Measurements from ENCODE around the gene GRID1. TPM values are rescaled to one million over a fixed set of nuclear protein-coding genes. Genes with fewer than 3 reads are reported as not detected.

Gene GRID1
- total RNA-seq, 1 donor: not detected

GRCh38 chr10:86311190-86311589 is 55.4 kb downstream of the GRID1 start:
- TF ChIP-seq, protein P1, sequence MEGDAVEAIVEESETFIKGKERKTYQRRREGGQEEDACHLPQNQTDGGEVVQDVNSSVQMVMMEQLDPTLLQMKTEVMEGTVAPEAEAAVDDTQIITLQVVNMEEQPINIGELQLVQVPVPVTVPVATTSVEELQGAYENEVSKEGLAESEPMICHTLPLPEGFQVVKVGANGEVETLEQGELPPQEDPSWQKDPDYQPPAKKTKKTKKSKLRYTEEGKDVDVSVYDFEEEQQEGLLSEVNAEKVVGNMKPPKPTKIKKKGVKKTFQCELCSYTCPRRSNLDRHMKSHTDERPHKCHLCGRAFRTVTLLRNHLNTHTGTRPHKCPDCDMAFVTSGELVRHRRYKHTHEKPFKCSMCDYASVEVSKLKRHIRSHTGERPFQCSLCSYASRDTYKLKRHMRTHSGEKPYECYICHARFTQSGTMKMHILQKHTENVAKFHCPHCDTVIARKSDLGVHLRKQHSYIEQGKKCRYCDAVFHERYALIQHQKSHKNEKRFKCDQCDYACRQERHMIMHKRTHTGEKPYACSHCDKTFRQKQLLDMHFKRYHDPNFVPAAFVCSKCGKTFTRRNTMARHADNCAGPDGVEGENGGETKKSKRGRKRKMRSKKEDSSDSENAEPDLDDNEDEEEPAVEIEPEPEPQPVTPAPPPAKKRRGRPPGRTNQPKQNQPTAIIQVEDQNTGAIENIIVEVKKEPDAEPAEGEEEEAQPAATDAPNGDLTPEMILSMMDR (IDR thresholded peaks at IDR 0.05; ENCODE audit: insufficient read depth, low read depth, low read length): no peak
- no peak for DNase-seq (ENCODE audit: low read depth)
- no peak overlapping the region for H3K4me3 ChIP-seq (ENCODE audit: low read depth, low read length)

- TF ChIP-seq, protein P1 (IDR thresholded peaks at IDR 0.05; ENCODE audit: insufficient read depth, low read depth, low read length): no peak
- no peak for DNase-seq (ENCODE audit: low read depth)
- H3K4me3 ChIP-seq (ENCODE audit: low read depth, low read length): no peak overlapping the region
Measured at GRCh38 chr10:86310702-86311101, 55.9 kb downstream of the GRID1 start.

DNA sequence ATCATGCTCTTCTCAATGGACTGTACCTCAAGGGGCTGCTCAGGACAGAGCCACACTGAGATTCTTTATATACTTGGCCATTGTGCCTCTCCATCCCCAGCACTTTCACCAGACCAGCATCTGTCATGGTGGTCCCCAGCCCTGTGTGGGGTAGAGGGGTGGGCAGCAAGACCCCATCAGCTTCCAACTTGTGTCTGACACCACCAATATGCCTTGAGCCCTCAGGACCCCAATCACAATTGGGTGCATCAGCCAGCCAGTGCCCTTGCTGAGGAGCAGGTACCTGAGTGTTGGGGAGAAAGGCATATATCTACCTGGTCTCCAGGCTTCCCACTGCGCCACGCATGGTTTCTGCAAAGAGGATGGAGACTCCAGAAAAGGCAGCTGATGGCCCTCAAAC is 56.3 kb downstream of the GRID1 start:
- H3K4me3 ChIP-seq (ENCODE audit: low read depth, low read length): no peak overlapping the region
- TF ChIP-seq, protein P1 (IDR thresholded peaks at IDR 0.05; ENCODE audit: insufficient read depth, low read depth, low read length): no peak
- no peak for DNase-seq (ENCODE audit: low read depth)

DNA sequence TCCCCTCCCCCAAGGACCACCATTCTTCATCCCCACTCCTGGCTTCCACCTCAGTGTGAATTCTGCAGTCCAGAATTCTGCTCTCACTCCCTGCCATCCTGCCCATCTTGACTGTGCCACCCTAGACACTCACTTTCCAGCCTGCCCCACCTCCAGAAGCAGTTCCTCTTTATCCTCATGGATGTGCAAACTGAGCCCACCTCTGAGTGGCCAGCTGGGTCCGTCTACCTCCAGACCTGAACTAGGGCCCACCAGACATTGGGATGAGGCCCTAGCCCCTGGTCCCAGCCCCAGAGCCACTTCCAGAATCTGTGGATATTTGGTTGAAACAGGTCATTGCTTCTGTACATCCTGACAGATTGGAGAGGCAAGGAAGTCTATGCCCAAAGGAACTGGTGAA is 58.5 kb downstream of the GRID1 start:
- TF ChIP-seq, protein P1 (IDR thresholded peaks at IDR 0.05; ENCODE audit: insufficient read depth, low read depth, low read length): no peak
- no peak for DNase-seq (ENCODE audit: low read depth)
- H3K4me3 ChIP-seq (ENCODE audit: low read depth, low read length): no peak overlapping the region

DNA sequence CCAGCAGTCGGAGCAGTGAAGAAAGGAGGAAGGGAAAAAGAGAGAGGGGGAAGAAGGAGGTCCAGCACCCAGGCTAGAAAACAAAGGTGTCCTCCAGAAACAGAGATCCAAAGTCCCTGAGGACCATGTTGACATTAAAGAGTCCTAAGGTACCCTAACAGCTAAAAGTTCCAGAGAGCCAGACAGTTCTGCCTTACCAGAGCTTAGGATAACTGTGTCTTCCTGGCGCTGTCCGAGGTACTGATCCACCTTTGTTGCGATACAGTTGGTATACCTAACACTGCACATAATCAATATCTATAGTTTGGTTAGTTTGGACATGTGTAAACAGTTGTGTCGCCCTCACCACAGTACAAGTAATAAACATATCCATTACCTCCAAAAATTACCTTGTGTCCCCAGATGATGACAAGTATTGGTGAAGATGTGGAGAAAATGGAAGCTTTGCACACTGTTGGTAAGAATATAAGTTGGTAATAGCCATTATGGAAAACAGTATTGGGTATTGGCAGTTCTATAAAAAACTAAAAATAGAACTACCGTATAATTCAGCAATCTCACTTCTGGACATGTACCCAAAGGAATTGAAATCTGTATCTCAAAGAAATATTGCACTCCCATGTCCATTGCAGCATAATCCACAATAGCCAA is 59.8 kb downstream of the GRID1 start:
- peak; percentile 3 for DNase-seq (ENCODE audit: low read depth)
- H3K4me3 ChIP-seq (ENCODE audit: low read depth, low read length): no peak overlapping the region
- TF ChIP-seq, protein P1 (IDR thresholded peaks at IDR 0.05; ENCODE audit: insufficient read depth, low read depth, low read length): no peak

DNA sequence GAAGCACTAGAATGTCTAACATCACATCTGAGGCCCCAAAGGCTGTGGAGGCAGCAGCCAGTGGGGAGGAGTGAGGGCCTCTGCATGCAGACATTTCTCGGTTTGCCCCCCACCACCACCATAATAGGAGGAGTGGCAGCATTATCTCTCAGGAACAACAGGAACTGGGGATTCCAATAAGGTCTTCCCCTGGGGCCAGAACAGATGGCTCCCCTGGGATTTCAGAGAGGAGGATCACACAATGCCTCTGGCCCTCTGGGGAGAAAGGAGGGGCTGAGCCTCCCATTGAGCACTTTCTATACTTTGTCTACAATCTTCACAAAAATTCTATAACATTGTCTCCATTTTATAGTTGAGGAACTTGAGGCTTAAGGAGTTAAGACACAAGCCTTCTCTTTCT is 61.1 kb downstream of the GRID1 start:
- DNase-seq (ENCODE audit: low read depth): no peak

More for the DNA sequence above, 61.1 kb downstream of the GRID1 start:
- H3K4me3 ChIP-seq (ENCODE audit: low read depth, low read length): no peak overlapping the region
- TF ChIP-seq, protein P1 (IDR thresholded peaks at IDR 0.05; ENCODE audit: insufficient read depth, low read depth, low read length): no peak

All from fibroblast of villous mesenchyme (primary cell).